ENCODE results near the gene RBL1.
A peak's percentile ranks its signal among the peaks of the same experiment; 100 is the strongest.

RBL1 gene

DNA sequence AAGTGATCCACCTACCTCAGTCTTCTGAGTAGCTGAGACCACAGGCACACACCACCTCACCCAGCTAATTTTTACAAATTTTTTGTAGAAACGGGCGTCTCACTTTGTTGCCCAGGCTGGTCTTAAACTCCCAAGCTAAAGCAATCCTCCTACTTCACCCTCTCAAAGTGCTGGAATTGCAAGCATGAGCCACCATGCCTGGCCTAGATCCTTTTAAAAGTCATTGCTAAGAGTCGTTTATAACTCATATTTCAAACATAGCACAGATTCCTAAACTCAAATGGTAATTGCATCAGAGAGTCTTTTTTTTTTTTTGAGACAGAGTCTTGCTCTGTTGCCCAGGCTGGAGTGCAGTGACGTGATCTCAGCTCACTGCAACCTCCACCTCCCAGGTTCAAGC, 136.6 kb downstream of the RBL1 start:
- H3K27ac ChIP-seq = no peak overlapping the region
- no peak for TF ChIP-seq ZFX (IDR thresholded peaks at IDR 0.05; ENCODE audit: borderline replicate concordance)
- TF ChIP-seq, protein P1, sequence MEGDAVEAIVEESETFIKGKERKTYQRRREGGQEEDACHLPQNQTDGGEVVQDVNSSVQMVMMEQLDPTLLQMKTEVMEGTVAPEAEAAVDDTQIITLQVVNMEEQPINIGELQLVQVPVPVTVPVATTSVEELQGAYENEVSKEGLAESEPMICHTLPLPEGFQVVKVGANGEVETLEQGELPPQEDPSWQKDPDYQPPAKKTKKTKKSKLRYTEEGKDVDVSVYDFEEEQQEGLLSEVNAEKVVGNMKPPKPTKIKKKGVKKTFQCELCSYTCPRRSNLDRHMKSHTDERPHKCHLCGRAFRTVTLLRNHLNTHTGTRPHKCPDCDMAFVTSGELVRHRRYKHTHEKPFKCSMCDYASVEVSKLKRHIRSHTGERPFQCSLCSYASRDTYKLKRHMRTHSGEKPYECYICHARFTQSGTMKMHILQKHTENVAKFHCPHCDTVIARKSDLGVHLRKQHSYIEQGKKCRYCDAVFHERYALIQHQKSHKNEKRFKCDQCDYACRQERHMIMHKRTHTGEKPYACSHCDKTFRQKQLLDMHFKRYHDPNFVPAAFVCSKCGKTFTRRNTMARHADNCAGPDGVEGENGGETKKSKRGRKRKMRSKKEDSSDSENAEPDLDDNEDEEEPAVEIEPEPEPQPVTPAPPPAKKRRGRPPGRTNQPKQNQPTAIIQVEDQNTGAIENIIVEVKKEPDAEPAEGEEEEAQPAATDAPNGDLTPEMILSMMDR (IDR thresholded peaks at IDR 0.05) = no peak

- TF ChIP-seq, protein P1 (IDR thresholded peaks at IDR 0.05) = no peak
- TF ChIP-seq ZFX (IDR thresholded peaks at IDR 0.05; ENCODE audit: borderline replicate concordance) = no peak
- H3K27ac ChIP-seq = no peak overlapping the region
These were observed 137.7 kb downstream of the RBL1 start for GRCh38 chr20:36957875-36958667.

- TF ChIP-seq, protein P1 (IDR thresholded peaks at IDR 0.05) = no peak
- no peak for TF ChIP-seq ZFX (IDR thresholded peaks at IDR 0.05; ENCODE audit: borderline replicate concordance)
- H3K27ac ChIP-seq = no peak overlapping the region
These were observed 139.1 kb downstream of the RBL1 start for GRCh38 chr20:36956674-36957073.

GRCh38 chr20:36956016-36956415, 139.8 kb downstream of the RBL1 start:
- TF ChIP-seq ZFX (IDR thresholded peaks at IDR 0.05; ENCODE audit: borderline replicate concordance) = no peak
- TF ChIP-seq, protein P1 (IDR thresholded peaks at IDR 0.05) = no peak
- no peak overlapping the region for H3K27ac ChIP-seq

DNA sequence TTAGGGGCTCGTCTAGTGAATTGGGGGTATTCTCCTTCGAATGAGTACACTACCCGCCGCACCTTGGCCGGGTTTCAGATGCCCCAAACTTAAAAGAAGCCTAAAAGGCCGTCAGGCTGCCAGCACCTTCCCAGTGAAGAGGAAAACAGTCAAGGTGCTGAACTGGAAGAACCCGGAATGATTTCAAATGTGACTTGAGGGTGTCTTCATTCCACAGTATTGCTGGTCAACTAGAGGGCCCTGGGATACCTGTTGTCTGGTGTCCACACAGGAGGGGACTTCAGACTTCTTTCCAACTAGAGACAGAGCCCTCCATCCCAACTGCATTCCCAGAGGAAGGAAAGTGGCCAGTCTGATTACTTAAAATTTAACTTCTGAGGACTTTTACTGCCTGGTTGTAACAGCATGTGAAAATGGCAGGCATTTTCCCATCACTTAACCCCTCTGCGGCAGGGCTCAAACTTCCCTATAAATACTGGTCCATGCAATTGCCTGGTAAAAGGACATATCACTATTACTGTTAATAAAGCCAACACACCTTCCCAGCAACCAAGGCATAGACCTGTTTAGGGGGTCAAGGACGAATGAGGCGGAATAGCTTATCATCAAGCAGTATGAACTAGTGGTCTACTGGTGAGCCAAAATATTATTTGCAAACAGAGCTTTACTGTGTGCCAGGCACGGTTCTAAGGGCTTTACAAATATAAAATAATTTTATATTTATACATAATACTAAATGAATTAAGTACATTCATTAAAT, 143.6 kb downstream of the RBL1 start:
- TF ChIP-seq, protein P1 (IDR thresholded peaks at IDR 0.05) = no peak
- no peak for TF ChIP-seq ZFX (IDR thresholded peaks at IDR 0.05; ENCODE audit: borderline replicate concordance)
- H3K27ac ChIP-seq = peak overlapping the region; percentile 65

DNA sequence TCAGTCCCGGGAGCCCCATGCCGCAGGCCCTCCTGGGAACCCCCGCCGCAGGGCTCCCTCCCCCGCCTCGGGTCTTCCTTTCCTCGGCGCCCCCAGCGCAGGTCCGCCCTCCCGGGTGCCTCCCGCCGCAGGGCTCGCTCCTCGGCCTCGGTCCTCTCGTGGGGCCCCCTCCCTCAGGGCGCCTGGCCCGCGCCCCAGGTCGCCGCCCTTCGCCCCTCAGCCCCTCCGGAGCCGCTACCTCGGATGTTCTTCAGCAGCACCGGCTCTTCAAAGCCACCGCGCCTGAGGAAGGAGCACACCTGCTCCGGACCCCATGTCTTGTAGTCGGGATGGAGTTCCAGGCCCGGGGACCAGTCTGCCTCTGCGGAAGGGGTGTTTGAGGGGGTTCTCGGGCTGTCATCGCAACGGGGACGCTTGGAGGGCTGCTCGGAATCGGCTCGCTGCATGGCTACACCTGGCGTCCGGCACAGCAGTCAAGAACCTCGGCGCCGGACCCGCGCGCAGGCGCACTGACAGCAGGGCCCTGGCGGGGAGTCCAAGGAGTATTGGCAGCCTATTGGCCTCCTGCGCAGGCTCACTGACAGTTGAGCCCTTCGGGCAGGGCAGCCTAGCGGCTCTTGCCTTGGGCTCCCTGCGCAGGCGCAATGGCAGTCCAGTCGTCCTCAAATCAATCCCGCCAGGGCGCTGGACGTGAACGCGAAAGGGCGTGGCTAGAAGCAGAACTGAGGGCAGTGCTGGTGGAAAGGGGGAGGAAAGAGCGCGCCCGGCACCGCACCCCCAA, 144.4 kb downstream of the RBL1 start, which contains the start of gene SAMHD1:
Gene SAMHD1, minus strand, starts transcription at position 511 of the 781 bp plus-strand sequence. Its CDS starts 65 bp downstream, at position 446.
- H3K27ac ChIP-seq = peak within 1 kb of the TSS; percentile 65
- TF ChIP-seq ZFX (IDR thresholded peaks at IDR 0.05; ENCODE audit: borderline replicate concordance) = no peak
- TF ChIP-seq, protein P1 (IDR thresholded peaks at IDR 0.05) = no peak

Data from 22Rv1 (cell line).